KMS-11 (cell line): ENCODE data around the gene CPLANE2.

Experiments
- H2AFZ ChIP-seq: fragments of 200-600 bp; sonication (generic); 2 replicates; pipeline ENCODE4 v1.6.1; 2016; ENCODE audit warnings: antibody characterized with exemption, mixed run types, low read depth
- H3K27ac ChIP-seq: fragments of 200-600 bp; sonication (generic); 2 replicates; pipeline ENCODE4 v1.6.1; 2016; ENCODE audit warnings: mild to moderate bottlenecking, mixed run types
- H3K27me3 ChIP-seq: fragments of 200-600 bp; sonication (generic); 2 replicates; pipeline ENCODE4 v1.6.1; 2017; ENCODE audit warnings: mild to moderate bottlenecking, low read depth, mixed run types, moderate library complexity; ENCODE audit not compliant: insufficient read depth
- H3K36me3 ChIP-seq: fragments of 200-600 bp; sonication (generic); 2 replicates; pipeline ENCODE4 v1.6.1; 2017; ENCODE audit warnings: mild to moderate bottlenecking, mixed run types; ENCODE audit not compliant: insufficient read depth
- H3K4me1 ChIP-seq: fragments of 200-600 bp; sonication (generic); 2 replicates; pipeline ENCODE4 v1.6.1; 2016; ENCODE audit warnings: mild to moderate bottlenecking, low read depth, mixed run types; ENCODE audit not compliant: poor library complexity, severe bottlenecking
- H3K4me2 ChIP-seq: fragments of 200-600 bp; sonication (generic); 2 replicates; pipeline ENCODE4 v1.7.0; 2016; ENCODE audit warnings: mild to moderate bottlenecking, mixed run types
- H3K4me3 ChIP-seq: fragments of 200-600 bp; sonication (generic); IDR thresholded peaks from 2 replicates; pipeline ENCODE4 v1.6.1; 2017; ENCODE audit warnings: low read depth, low read length, mixed read lengths; ENCODE audit not compliant: insufficient read depth
- H3K79me2 ChIP-seq: fragments of 200-600 bp; sonication (generic); 2 replicates; pipeline ENCODE4 v1.6.1; 2016; ENCODE audit warnings: low read depth, mixed run types; ENCODE audit not compliant: insufficient read depth
- H3K9ac ChIP-seq: fragments of 200-600 bp; sonication (generic); 2 replicates; pipeline ENCODE4 v1.6.1; 2016; ENCODE audit warnings: mild to moderate bottlenecking, mixed run types
- H4K20me1 ChIP-seq: fragments of 200-600 bp; sonication (generic); 2 replicates; pipeline ENCODE4 v1.6.1; 2016; ENCODE audit warnings: mild to moderate bottlenecking, mixed run types; ENCODE audit not compliant: insufficient read depth
- CTCF ChIP-seq: fragments of 200-600 bp; sonication (generic); conservative IDR thresholded peaks from 2 replicates; pipeline ENCODE4 v1.6.1; 2017; ENCODE audit warnings: low read depth, mild to moderate bottlenecking, antibody characterized with exemption, low read length, moderate library complexity, mixed read lengths

The CPLANE2 gene

DNA sequence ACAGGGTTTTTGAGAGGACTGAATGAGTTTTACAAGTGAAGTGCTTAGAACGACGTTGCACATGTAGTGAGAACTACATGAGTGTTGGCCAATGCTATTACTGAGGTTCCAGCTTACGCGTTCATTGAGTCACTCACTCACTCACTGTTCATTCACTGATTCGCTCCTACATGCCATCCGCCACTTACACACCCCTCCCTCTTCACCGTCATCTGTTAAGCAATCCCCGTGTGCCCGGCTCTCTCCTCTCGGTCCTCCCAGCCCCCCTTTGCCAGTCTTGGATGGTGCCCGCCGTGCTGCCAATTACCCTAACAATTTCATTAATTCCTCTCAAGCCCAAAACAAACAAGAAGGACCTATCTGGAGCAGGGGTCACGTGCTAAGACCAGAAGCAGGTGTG is 53.8 kb downstream of the CPLANE2 start:
- no peak overlapping the region for H3K27ac ChIP-seq
- no peak overlapping the region for H3K4me3 ChIP-seq
- no peak overlapping the region for H2AFZ ChIP-seq
- H3K79me2 ChIP-seq: no peaks in the 10 kb centered on the region
- H4K20me1 ChIP-seq: no peaks in the 10 kb centered on the region
- H3K9ac ChIP-seq: no peak overlapping the region
- H3K36me3 ChIP-seq: no peaks in the 10 kb centered on the region
- H3K27me3 ChIP-seq: no peaks in the 10 kb centered on the region
- no peak overlapping the region for H3K4me2 ChIP-seq
- TF ChIP-seq CTCF: no peak
- peaks cover 4% of the 10 kb centered on the region for H3K4me1 ChIP-seq

DNA sequence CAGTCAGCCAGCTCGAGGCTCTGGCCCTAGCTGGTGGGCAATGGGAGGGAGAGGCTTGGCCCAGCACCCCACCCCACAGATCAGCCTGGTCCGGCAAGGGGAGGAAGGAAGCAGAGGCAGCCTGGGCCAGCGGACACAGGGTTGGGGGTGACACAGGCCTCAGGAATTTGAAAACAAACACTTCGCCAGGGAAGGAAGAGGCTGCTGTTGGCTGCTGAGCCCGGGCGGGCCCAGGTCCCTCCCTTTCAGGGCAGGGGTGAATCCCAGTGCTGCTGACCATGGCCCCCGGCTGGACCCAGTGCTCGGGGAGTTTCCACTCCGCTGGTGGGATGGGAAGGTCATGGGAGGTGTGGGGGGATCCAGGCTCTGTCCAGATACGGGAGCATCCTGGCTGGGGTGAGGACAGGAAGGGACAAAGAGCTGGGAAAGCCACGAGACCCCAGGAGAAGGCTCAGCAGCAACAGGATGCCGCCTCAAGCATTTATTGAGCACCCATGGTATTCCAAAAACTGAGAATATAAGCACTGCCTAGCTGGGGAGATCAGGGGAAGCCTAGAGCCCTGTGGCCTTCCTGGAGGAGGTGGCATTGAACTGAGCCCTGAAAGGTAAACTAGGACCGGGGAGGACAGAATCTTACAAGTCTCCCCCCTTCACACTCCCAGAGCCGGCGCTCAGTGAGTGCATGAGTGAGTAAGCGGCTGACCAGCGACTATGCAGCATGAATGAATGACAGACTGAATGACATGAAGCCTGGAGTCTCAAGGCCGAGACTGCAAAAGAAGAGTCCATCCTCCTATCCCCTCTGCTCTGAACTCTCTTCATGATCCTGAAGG is 54.9 kb downstream of the CPLANE2 start:
- Histone ChIP-seq H3K4me3 (no peak overlapping the region), H4K20me1 (no peaks in the 10 kb centered on the region), H3K27me3 (no peaks in the 10 kb centered on the region), H3K36me3 (no peaks in the 10 kb centered on the region), H3K27ac (no peak overlapping the region), H3K79me2 (no peaks in the 10 kb centered on the region), H3K4me1 (no peaks in the 10 kb centered on the region), H3K4me2 (no peak overlapping the region), H3K9ac (no peak overlapping the region), H2AFZ (no peak overlapping the region)
- no peak for TF ChIP-seq CTCF
